Neuronal stem cell (in vitro differentiated cells): ENCODE measurements around the gene SLC6A3.
"Not testable (repeated sequence)": the region's sequence is repeated elsewhere in the genome, so short reads cannot be mapped to it uniquely, and the experiment has no call there.

Experiments
- DNase-seq: peaks from one replicate; pipeline ENCODE4 v3.0.0-alpha.2; 2013; ENCODE audit warnings: low spot score
- H2AFZ ChIP-seq: one replicate; pipeline ENCODE4 v1.6.1; 2013; ENCODE audit warnings: mild to moderate bottlenecking, low read length, inconsistent platforms
- H2AK5ac ChIP-seq: 2 replicates; pipeline ENCODE4 v1.6.1; 2013; ENCODE audit warnings: low read depth, mild to moderate bottlenecking, inconsistent platforms, low read length, moderate library complexity, mixed read lengths
- H2BK120ac ChIP-seq: 2 replicates; pipeline ENCODE4 v1.6.1; 2013; ENCODE audit warnings: low read depth, mild to moderate bottlenecking, inconsistent platforms, low read length, moderate library complexity, mixed read lengths
- H2BK12ac ChIP-seq: one replicate; pipeline ENCODE4 v1.6.1; 2013; ENCODE audit warnings: low read length, inconsistent platforms
- H2BK15ac ChIP-seq: 2 replicates; pipeline ENCODE4 v1.6.1; 2013; ENCODE audit warnings: mild to moderate bottlenecking, low read length, inconsistent platforms, mixed read lengths
- H2BK5ac ChIP-seq: one replicate; pipeline ENCODE4 v1.6.1; 2013; ENCODE audit warnings: inconsistent platforms, mild to moderate bottlenecking, low read length, moderate library complexity
- H3K14ac ChIP-seq: one replicate; pipeline ENCODE4 v1.6.1; 2013; ENCODE audit warnings: low read length, inconsistent platforms
- H3K18ac ChIP-seq: 2 replicates; pipeline ENCODE4 v1.6.1; 2013; ENCODE audit warnings: low read length, inconsistent platforms
- H3K23ac ChIP-seq: 2 replicates; pipeline ENCODE4 v1.6.1; 2013; ENCODE audit warnings: low read depth, mild to moderate bottlenecking, mixed read lengths, low read length, inconsistent platforms; ENCODE audit not compliant: poor library complexity
- H3K27ac ChIP-seq: replicated peaks from 3 replicates; pipeline ENCODE4 v1.5.1; 2013; ENCODE audit warnings: low read length, inconsistent platforms
- H3K27me3 ChIP-seq, 3 experiments: 2 replicates each; pipeline ENCODE4 v1.6.1; 2013; ENCODE audit warnings: low read length in 3 of 3, mild to moderate bottlenecking in 2 of 3, inconsistent platforms in 1 of 3, low read depth in 1 of 3, mixed read lengths in 1 of 3, moderate library complexity in 1 of 3; ENCODE audit not compliant: control insufficient read depth in 3 of 3, insufficient read depth in 3 of 3
- H3K36me3 ChIP-seq, 2 donors: replicated peaks in 1 of 2; 2 replicates each; pipeline ENCODE4 v1.6.1; 2013; ENCODE audit warnings: low read length in 2 of 2; ENCODE audit not compliant: control insufficient read depth in 2 of 2, insufficient read depth in 2 of 2
- H3K4ac ChIP-seq: 2 replicates; pipeline ENCODE4 v1.6.1; 2013; ENCODE audit warnings: inconsistent platforms, mild to moderate bottlenecking, low read length, moderate library complexity
- H3K4me1 ChIP-seq, 2 donors: 1 replicate in 1 of 2; 2 replicates in 1 of 2; pipeline ENCODE4 v1.6.1; 2013; ENCODE audit warnings: low read length in 2 of 2, low read depth in 1 of 2; ENCODE audit not compliant: control insufficient read depth in 2 of 2, insufficient read depth in 1 of 2
- H3K4me2 ChIP-seq: one replicate; pipeline ENCODE4 v1.6.1; 2013; ENCODE audit warnings: mild to moderate bottlenecking, low read length, inconsistent platforms; ENCODE audit not compliant: insufficient read depth, poor library complexity, severe bottlenecking
- H3K4me3 ChIP-seq, 2 donors: 2 replicates each; pipeline ENCODE4 v1.5.1; 2013; ENCODE audit warnings: low read length in 2 of 2, mild to moderate bottlenecking in 2 of 2, inconsistent platforms in 1 of 2, moderate library complexity in 1 of 2
- H3K79me1 ChIP-seq: one replicate; pipeline ENCODE4 v1.6.1; 2013; ENCODE audit warnings: low read depth, mild to moderate bottlenecking, inconsistent platforms, low read length, moderate library complexity
- H3K9ac ChIP-seq: one replicate; pipeline ENCODE4 v1.6.1; 2013; ENCODE audit warnings: mild to moderate bottlenecking, low read depth, low read length, inconsistent platforms; ENCODE audit not compliant: poor library complexity
- H3K9me3 ChIP-seq, 2 donors: replicated peaks in 1 of 2; 2 replicates each; pipeline versions ENCODE3 to v1.6.1; 2013; ENCODE audit warnings: low read length in 2 of 2, mild to moderate bottlenecking in 2 of 2, inconsistent platforms in 1 of 2, low read depth in 1 of 2, mixed read lengths in 1 of 2, moderate library complexity in 1 of 2; ENCODE audit not compliant: control insufficient read depth in 2 of 2, insufficient read depth in 1 of 2
- H4K8ac ChIP-seq: one replicate; pipeline ENCODE4 v1.6.1; 2013; ENCODE audit warnings: low read depth, mild to moderate bottlenecking, inconsistent platforms, low read length, moderate library complexity
- H4K91ac ChIP-seq: one replicate; pipeline ENCODE4 v1.6.1; 2013; ENCODE audit warnings: low read length, low read depth, mild to moderate bottlenecking, inconsistent platforms; ENCODE audit not compliant: poor library complexity
- WGBS, 2 donors: extraction: QIAGEN DNeasy Blood & Tissue Kit; methylation state at CpG; one replicate each; pipeline ENCODE4 v1.1.7; 2013; ENCODE audit warnings: missing lambda C conversion rate in 2 of 2, mixed read lengths in 1 of 2; ENCODE audit not compliant: insufficient read length in 2 of 2, insufficient replicate concordance in 1 of 2; ENCODE audit errors: extremely low coverage in 2 of 2; 5-methylcytosine and 5-hydroxymethylcytosine counted together

SLC6A3 gene

GRCh38 chr5:1423901-1424603, 21.2 kb downstream of the SLC6A3 start:
- H3K27ac ChIP-seq: no peak overlapping the region
- no CpG with 5 or more reads among the region's 19 CpGs for WGBS, 2 donors

GRCh38 chr5:1422522-1422921, 22.7 kb downstream of the SLC6A3 start:
- H4K91ac ChIP-seq, H3K4me1 ChIP-seq, H3K23ac ChIP-seq, H3K79me1 ChIP-seq, H3K9ac ChIP-seq, H2BK120ac ChIP-seq, H3K18ac ChIP-seq, H2AK5ac ChIP-seq, H3K36me3 ChIP-seq, DNase-seq, H4K8ac ChIP-seq, H2BK12ac ChIP-seq, H3K27ac ChIP-seq, H3K4me3 ChIP-seq, H2BK15ac ChIP-seq, H3K27me3 ChIP-seq, H2BK5ac ChIP-seq, H3K9me3 ChIP-seq, H3K4me2 ChIP-seq, H2AFZ ChIP-seq, H3K14ac ChIP-seq, H3K4ac ChIP-seq: not testable (repeated sequence)
- no CpG with 5 or more reads among the region's 13 CpGs for WGBS, 2 donors

More at GRCh38 chr5:1423901-1424603, 21.2 kb downstream of the SLC6A3 start:
- Histone ChIP-seq H3K9me3 (peaks cover 11 to 15% of the 10 kb centered on the region in 2 donors), H4K91ac (no peak overlapping the region), H3K18ac (peak overlapping the region; percentile 38), H4K8ac (no peak overlapping the region), H2BK15ac (no peak overlapping the region), H3K36me3 (no peaks in the 10 kb centered on the region), H3K27me3 (peaks cover 0 to 5% (median 0%) of the 10 kb centered on the region in 3 experiments), H2BK12ac (no peak overlapping the region), H3K79me1 (no peaks in the 10 kb centered on the region), H3K4ac (no peak overlapping the region), H3K14ac (peak overlapping the region; percentile 21), H3K23ac (no peak overlapping the region), H2AFZ (no peak overlapping the region), H2BK120ac (peak overlapping the region; percentile 96), H3K4me2 (no peak overlapping the region), H3K9ac (no peak overlapping the region), H2AK5ac (no peak overlapping the region), H3K4me3 (peak overlapping the region in 1 of 2 donors; percentile 62), H2BK5ac (no peak overlapping the region), H3K4me1 (no peaks in the 10 kb centered on the region)
- no peak for DNase-seq

GRCh38 chr5:1421521-1422341, 23.5 kb downstream of the SLC6A3 start:
- Histone ChIP-seq H3K18ac (peak overlapping the region; percentile 19), H4K91ac (no peak overlapping the region), H2BK120ac (no peak overlapping the region), H2BK15ac (no peak overlapping the region), H3K36me3 (no peaks in the 10 kb centered on the region), H3K14ac (peak overlapping the region; percentile 2), H3K9me3 (peaks cover 0 to 6% of the 10 kb centered on the region in 2 donors), H3K4me2 (no peak overlapping the region), H3K4ac (no peak overlapping the region), H2BK12ac (no peak overlapping the region), H2BK5ac (peak overlapping the region; percentile 39), H4K8ac (no peak overlapping the region), H3K23ac (peak overlapping the region; percentile 43), H3K27me3 (peaks cover 0 to 5% (median 0%) of the 10 kb centered on the region in 3 experiments), H3K4me1 (no peaks in the 10 kb centered on the region), H3K27ac (no peak overlapping the region), H3K79me1 (no peaks in the 10 kb centered on the region), H2AFZ (no peak overlapping the region), H3K4me3 (peak overlapping the region in 1 of 2 donors; percentile 65), H2AK5ac (no peak overlapping the region), H3K9ac (peak overlapping the region; percentile 12)
- DNase-seq: no peak
- WGBS, 2 donors: no CpG with 5 or more reads among the region's 29 CpGs
